Measurements from ENCODE around the gene ATP5F1A. TPM values are rescaled to one million over a fixed set of nuclear protein-coding genes. Genes with fewer than 3 reads are reported as not detected.
"Not testable (repeated sequence)": the region's sequence is repeated elsewhere in the genome, so short reads cannot be mapped to it uniquely, and the experiment has no call there.

ATP5F1A gene
- total and polyA plus RNA-seq, 2 donors (not counting 3 experiments of a cell fraction or from before 2014, with no cell fraction given) = 405 to 585 TPM

DNA sequence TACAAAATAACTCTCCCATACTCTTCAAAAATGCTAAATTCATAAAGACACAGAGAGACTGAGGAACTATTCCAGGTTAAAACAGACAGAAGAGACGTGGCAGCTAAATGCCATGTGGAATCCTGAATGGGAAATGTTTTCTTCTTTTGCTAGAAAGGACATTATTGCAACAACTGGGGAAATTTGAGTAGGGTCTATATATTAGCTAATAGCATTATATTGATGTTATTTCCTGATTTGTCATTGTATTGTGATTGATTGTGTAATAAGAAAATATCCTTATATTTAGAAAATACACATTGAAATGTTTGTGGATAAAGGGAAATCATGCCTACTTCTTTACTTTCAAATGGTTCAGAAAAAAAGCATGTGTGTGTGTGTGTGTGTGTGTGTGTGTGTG is 49.5 kb downstream of the ATP5F1A start:
- intact Hi-C loops (cut with micrococcal nuclease) = no loop called here

DNA sequence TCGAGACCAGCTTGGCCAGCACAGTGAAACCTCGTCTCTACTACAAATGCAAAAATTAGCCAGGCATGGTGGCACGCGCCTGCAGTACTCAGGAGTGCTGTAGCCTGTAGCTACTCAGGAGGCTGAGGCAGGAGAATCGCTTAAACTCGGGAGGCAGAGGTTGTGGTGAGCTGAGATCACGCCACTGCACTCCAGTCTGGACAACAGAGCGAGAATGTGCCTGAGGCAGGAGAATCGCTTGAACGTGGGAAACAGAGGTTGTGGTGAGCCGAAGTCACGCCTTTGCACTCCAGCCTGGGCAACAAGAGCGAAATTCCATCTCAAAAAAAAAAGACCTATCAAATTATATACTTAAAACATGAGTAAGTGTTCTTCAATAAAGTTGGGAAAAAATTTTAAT is 50.7 kb downstream of the ATP5F1A start:
- DNase-seq (ENCODE audit: low read depth, low spot score); FAIRE-seq; H3K27ac ChIP-seq (ENCODE audit: insufficient read depth, low read depth, low read length); H3K9me1 ChIP-seq (replicated peaks; ENCODE audit: control insufficient read depth, extremely low read depth, insufficient read depth, low read length); H3K36me3 ChIP-seq (ENCODE audit: control insufficient read depth in 2 of 2, extremely low read depth in 1 of 2, insufficient read depth in 2 of 2, low read length in 2 of 2); H3K4me2 ChIP-seq (ENCODE audit: insufficient read depth, low read length); H3K4me1 ChIP-seq (ENCODE audit: control insufficient read depth, extremely low read depth, insufficient read depth, low read length); dilution Hi-C loops (cut with MboI; ENCODE audit: extremely low pct_ligation_motif_present, low sequenced_read_pairs); H3K9me3 ChIP-seq (replicated peaks; ENCODE audit: control insufficient read depth, insufficient read depth, low read length); H2AFZ ChIP-seq (ENCODE audit: low read depth, low read length); BruUV-seq (replicated peaks); H3K79me2 ChIP-seq (ENCODE audit: control insufficient read depth, insufficient read depth, low read length); H3K4me3 ChIP-seq (replicated peaks in 1 of 3; ENCODE audit: insufficient read depth in 1 of 3, low read depth in 1 of 3, low read length in 3 of 3); POLR2A ChIA-PET; intact Hi-C loops (cut with micrococcal nuclease); H3K9ac ChIP-seq (replicated peaks; ENCODE audit: extremely low read depth, insufficient read depth, low read length); H4K20me1 ChIP-seq (replicated peaks; ENCODE audit: control insufficient read depth, extremely low read depth, insufficient read depth, low read length); H3K27me3 ChIP-seq (ENCODE audit: control insufficient read depth in 2 of 2, insufficient read depth in 2 of 2, low read length in 2 of 2): not testable (repeated sequence)
- CTCF ChIA-PET = interaction anchor here (1.5 kb wide), 1 partner anchor 8 kb away, joined by 4 read pairs; no protein-coding TSS in a partner anchor

More for the DNA sequence above, 49.5 kb downstream of the ATP5F1A start:
- Histone ChIP-seq H3K9me3 (replicated peaks; ENCODE audit: control insufficient read depth, insufficient read depth, low read length) (no peaks in the 10 kb centered on the region), H3K9ac (replicated peaks; ENCODE audit: extremely low read depth, insufficient read depth, low read length) (no peak overlapping the region), H3K9me1 (replicated peaks; ENCODE audit: control insufficient read depth, extremely low read depth, insufficient read depth, low read length) (no peaks in the 10 kb centered on the region), H3K4me1 (ENCODE audit: control insufficient read depth, extremely low read depth, insufficient read depth, low read length) (no peaks in the 10 kb centered on the region), H3K27me3 (ENCODE audit: control insufficient read depth in 2 of 2, insufficient read depth in 2 of 2, low read length in 2 of 2) (peaks cover 0 to 4% of the 10 kb centered on the region in 2 experiments), H3K36me3 (ENCODE audit: control insufficient read depth in 2 of 2, extremely low read depth in 1 of 2, insufficient read depth in 2 of 2, low read length in 2 of 2) (no peaks in the 10 kb centered on the region), H2AFZ (ENCODE audit: low read depth, low read length) (no peak overlapping the region), H3K4me3 (replicated peaks in 1 of 3; ENCODE audit: insufficient read depth in 1 of 3, low read depth in 1 of 3, low read length in 3 of 3) (no peak overlapping the region), H3K27ac (ENCODE audit: insufficient read depth, low read depth, low read length) (no peak overlapping the region), H3K4me2 (ENCODE audit: insufficient read depth, low read length) (no peak overlapping the region), H4K20me1 (replicated peaks; ENCODE audit: control insufficient read depth, extremely low read depth, insufficient read depth, low read length) (no peaks in the 10 kb centered on the region), H3K79me2 (ENCODE audit: control insufficient read depth, insufficient read depth, low read length) (no peaks in the 10 kb centered on the region)
- no peak for DNase-seq (ENCODE audit: low read depth, low spot score)
- POLR2A ChIA-PET = no interaction called here
- dilution Hi-C loops (cut with MboI; ENCODE audit: extremely low pct_ligation_motif_present, low sequenced_read_pairs) = no loop called here
- FAIRE-seq = no peak
- CTCF ChIA-PET = interaction anchor here (1.6 kb wide), 1 partner anchor 25 kb away, joined by 4 read pairs; no protein-coding TSS in a partner anchor
- no TSS peak for BruUV-seq (replicated peaks)
- TF ChIP-seq FOS (IDR thresholded peaks at IDR 0.05; ENCODE audit: borderline replicate concordance, insufficient read depth, low read length) (no peak), JUN (IDR thresholded peaks at IDR 0.05; ENCODE audit: borderline replicate concordance, insufficient read depth, insufficient read length, low read depth) (no peak), EZH2 (IDR thresholded peaks at IDR 0.05; ENCODE audit: borderline replicate concordance, low read depth, low read length, severe bottlenecking) (no peak), MYC (IDR thresholded peaks at IDR 0.05; ENCODE audit: low read depth, low read length) (no peak), POLR2A (IDR thresholded peaks at IDR 0.05; ENCODE audit: low read depth, low read length) (no peak)
- TF ChIP-seq, protein P1, sequence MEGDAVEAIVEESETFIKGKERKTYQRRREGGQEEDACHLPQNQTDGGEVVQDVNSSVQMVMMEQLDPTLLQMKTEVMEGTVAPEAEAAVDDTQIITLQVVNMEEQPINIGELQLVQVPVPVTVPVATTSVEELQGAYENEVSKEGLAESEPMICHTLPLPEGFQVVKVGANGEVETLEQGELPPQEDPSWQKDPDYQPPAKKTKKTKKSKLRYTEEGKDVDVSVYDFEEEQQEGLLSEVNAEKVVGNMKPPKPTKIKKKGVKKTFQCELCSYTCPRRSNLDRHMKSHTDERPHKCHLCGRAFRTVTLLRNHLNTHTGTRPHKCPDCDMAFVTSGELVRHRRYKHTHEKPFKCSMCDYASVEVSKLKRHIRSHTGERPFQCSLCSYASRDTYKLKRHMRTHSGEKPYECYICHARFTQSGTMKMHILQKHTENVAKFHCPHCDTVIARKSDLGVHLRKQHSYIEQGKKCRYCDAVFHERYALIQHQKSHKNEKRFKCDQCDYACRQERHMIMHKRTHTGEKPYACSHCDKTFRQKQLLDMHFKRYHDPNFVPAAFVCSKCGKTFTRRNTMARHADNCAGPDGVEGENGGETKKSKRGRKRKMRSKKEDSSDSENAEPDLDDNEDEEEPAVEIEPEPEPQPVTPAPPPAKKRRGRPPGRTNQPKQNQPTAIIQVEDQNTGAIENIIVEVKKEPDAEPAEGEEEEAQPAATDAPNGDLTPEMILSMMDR (IDR thresholded peaks at IDR 0.05; ENCODE audit: extremely low read depth in 1 of 2, insufficient read depth in 1 of 2, low read depth in 1 of 2, low read length in 2 of 2) = no peak
